Measurements from ENCODE around the gene FOXP1.

- TF ChIP-seq POLR2AphosphoS5 (IDR thresholded peaks at IDR 0.05; ENCODE audit: low read depth, low read length) (no peak), REST (IDR thresholded peaks at IDR 0.05; ENCODE audit: insufficient read depth in 1 of 2, low read depth in 2 of 2, low read length in 2 of 2) (no peak), TAF1 (IDR thresholded peaks at IDR 0.05; ENCODE audit: borderline replicate concordance, insufficient read depth, low read length) (no peak), SIN3A (IDR thresholded peaks at IDR 0.05; ENCODE audit: borderline replicate concordance, insufficient read depth, low read length) (no peak), FOXP2 (optimal IDR thresholded peaks at IDR 0.05; ENCODE audit: borderline replicate concordance, extremely low read depth, extremely low read length, insufficient read depth) (no peak)
These were observed 534.6 kb downstream of the FOXP1 start for GRCh38 chr3:71048948-71049347.
